ENCODE data around the gene USP17L25.
"Not testable (repeated sequence)": the region's sequence is repeated elsewhere in the genome, so short reads cannot be mapped to it uniquely, and the experiment has no call there.

DNA sequence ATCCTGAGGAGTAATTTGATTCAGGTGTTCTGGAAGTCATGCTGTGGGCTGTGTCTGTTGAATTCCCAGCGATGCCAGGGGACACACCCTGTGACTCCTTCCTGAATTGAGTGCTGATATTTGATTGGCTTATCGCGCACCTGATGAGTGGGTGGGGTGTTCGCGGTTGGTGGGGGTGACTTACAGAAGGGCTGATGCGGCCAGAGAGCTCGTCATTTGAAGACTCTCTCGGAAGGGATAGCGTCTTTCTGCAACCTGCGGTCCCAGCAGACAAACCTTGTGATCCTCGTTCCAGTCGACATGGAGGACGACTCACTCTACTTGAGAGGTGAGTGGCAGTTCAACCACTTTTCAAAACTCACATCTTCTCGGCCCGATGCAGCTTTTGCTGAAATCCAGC is 9.4 kb downstream of the USP17L25 start, which contains the start of gene USP17L5:
- TF ChIP-seq SP2 (IDR thresholded peaks at IDR 0.05; ENCODE audit: low read length); CBX8 (IDR thresholded peaks at IDR 0.05; ENCODE audit: borderline replicate concordance, low read depth, low read length); CEBPB (IDR thresholded peaks at IDR 0.05; ENCODE audit: low read depth, low read length); POLR2AphosphoS5 (IDR thresholded peaks at IDR 0.05; ENCODE audit: low read depth, low read length); POLR2A (IDR thresholded peaks at IDR 0.05; ENCODE audit: control extremely low read depth in 1 of 2, low read depth in 2 of 2, low read length in 2 of 2); ZNF274 (IDR thresholded peaks at IDR 0.05; ENCODE audit: borderline replicate concordance, extremely low read depth, low read length): not testable (repeated sequence)
- TF ChIP-seq, protein P1, sequence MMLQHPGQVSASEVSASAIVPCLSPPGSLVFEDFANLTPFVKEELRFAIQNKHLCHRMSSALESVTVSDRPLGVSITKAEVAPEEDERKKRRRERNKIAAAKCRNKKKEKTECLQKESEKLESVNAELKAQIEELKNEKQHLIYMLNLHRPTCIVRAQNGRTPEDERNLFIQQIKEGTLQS (IDR thresholded peaks at IDR 0.05; ENCODE audit: insufficient read depth, low read depth, low read length) = not testable (repeated sequence)
- TF ChIP-seq, protein P2, sequence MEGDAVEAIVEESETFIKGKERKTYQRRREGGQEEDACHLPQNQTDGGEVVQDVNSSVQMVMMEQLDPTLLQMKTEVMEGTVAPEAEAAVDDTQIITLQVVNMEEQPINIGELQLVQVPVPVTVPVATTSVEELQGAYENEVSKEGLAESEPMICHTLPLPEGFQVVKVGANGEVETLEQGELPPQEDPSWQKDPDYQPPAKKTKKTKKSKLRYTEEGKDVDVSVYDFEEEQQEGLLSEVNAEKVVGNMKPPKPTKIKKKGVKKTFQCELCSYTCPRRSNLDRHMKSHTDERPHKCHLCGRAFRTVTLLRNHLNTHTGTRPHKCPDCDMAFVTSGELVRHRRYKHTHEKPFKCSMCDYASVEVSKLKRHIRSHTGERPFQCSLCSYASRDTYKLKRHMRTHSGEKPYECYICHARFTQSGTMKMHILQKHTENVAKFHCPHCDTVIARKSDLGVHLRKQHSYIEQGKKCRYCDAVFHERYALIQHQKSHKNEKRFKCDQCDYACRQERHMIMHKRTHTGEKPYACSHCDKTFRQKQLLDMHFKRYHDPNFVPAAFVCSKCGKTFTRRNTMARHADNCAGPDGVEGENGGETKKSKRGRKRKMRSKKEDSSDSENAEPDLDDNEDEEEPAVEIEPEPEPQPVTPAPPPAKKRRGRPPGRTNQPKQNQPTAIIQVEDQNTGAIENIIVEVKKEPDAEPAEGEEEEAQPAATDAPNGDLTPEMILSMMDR (IDR thresholded peaks at IDR 0.05; ENCODE audit: control extremely low read depth in 1 of 3, insufficient read depth in 1 of 3, low read depth in 1 of 3, low read length in 3 of 3) = not testable (repeated sequence)

Data from H1 (cell line).